Stimulated activated CD8-positive, alpha-beta memory T cell treated with anti-CD3 and anti-CD28 coated beads, Interleukin-4, amount 100 ng/mL, for 4 hours (primary cell): ENCODE measurements around the gene DHRSX.
"Not testable (repeated sequence)": the region's sequence is repeated elsewhere in the genome, so short reads cannot be mapped to it uniquely, and the experiment has no call there.

Experiments used
- DNase-seq, 2 donors: peaks; one replicate each; pipeline ENCODE4 v3.0.0-alpha.2; 2020; ENCODE audit warnings: low read depth in 2 of 2, low spot score in 1 of 2

DHRSX gene

GRCh38 chrX:2498781-2499302 is 1.9 kb downstream of the DHRSX start:
- no peak for DNase-seq

- no peak for DNase-seq
Observed at GRCh38 chrX:2497961-2498780, 2.6 kb downstream of the DHRSX start.

- no peak for DNase-seq
Observed at GRCh38 chrX:2495595-2495994, 5.2 kb downstream of the DHRSX start.

GRCh38 chrX:2492531-2493218 is 8.1 kb downstream of the DHRSX start:
- no peak for DNase-seq

- no peak for DNase-seq
Observed at GRCh38 chrX:2490634-2491033, 10.1 kb downstream of the DHRSX start.

- DNase-seq = no peak
Observed at GRCh38 chrX:2489446-2490445, 11.0 kb downstream of the DHRSX start.

GRCh38 chrX:2488621-2489285 is 12.0 kb downstream of the DHRSX start:
- DNase-seq = no peak

GRCh38 chrX:2487366-2487765 is 13.4 kb downstream of the DHRSX start:
- DNase-seq = no peak

- DNase-seq = no peak
Observed at GRCh38 chrX:2486476-2487133, 14.2 kb downstream of the DHRSX start.

- DNase-seq = no peak
Observed at GRCh38 chrX:2485789-2486345, 14.9 kb downstream of the DHRSX start.

GRCh38 chrX:2484721-2485648 is 15.8 kb downstream of the DHRSX start:
- DNase-seq = no peak

- DNase-seq = no peak
Observed at GRCh38 chrX:2484256-2484655, 16.5 kb downstream of the DHRSX start.

- no peak for DNase-seq
Observed at GRCh38 chrX:2483398-2484060, 17.2 kb downstream of the DHRSX start.

GRCh38 chrX:2481597-2481996 is 19.2 kb downstream of the DHRSX start:
- not testable (repeated sequence) for DNase-seq

- DNase-seq = not testable (repeated sequence)
Observed at GRCh38 chrX:2479982-2480381, 20.8 kb downstream of the DHRSX start.

- DNase-seq = no peak
Observed at GRCh38 chrX:2479420-2479780, 21.4 kb downstream of the DHRSX start.

- no peak for DNase-seq
Observed at GRCh38 chrX:2478546-2479419, 22.0 kb downstream of the DHRSX start.
